HG03575 (cell line): ENCODE results near the gene HOXB7.

Source experiments
- ATAC-seq: cut with Tn5 transposase; IDR thresholded peaks from one replicate; pipeline ENCODE4 v1.9.1; 2021; ENCODE audit not compliant: unreplicated experiment, insufficient number of reproducible peaks, low FRiP score; ENCODE audit errors: extremely low read depth

HOXB7 gene

GRCh38 chr17:48637323-48638260 is 26.8 kb upstream of the HOXB7 start:
- no peak for ATAC-seq

- no peak for ATAC-seq
These were observed 25.6 kb upstream of the HOXB7 start for GRCh38 chr17:48636177-48637018.

- no peak for ATAC-seq
These were observed 23.8 kb upstream of the HOXB7 start for GRCh38 chr17:48634493-48635208.

DNA sequence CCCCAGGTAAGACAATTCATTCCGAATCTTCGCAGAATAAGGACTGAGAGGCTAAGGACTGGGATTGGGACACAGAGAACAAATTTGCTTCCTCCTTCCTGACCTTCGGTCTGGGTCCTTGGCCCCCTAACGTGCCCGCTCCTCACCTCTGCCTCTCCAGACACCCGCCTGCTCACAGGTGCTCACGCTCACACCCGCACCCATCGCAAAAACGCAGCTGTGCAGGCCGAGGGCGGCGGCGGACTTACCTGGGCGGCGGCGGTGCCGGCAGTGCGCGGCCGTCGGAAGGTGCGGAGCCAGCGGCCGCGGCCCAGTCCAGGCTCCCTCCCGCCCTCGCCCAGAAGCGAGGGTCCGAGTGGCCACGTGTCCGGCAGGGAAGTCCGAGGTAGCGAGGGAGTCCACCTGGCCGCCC is 22.5 kb upstream of the HOXB7 start:
- ATAC-seq, result no peak

GRCh38 chr17:48632579-48633265 is 21.9 kb upstream of the HOXB7 start:
- ATAC-seq, result no peak

DNA sequence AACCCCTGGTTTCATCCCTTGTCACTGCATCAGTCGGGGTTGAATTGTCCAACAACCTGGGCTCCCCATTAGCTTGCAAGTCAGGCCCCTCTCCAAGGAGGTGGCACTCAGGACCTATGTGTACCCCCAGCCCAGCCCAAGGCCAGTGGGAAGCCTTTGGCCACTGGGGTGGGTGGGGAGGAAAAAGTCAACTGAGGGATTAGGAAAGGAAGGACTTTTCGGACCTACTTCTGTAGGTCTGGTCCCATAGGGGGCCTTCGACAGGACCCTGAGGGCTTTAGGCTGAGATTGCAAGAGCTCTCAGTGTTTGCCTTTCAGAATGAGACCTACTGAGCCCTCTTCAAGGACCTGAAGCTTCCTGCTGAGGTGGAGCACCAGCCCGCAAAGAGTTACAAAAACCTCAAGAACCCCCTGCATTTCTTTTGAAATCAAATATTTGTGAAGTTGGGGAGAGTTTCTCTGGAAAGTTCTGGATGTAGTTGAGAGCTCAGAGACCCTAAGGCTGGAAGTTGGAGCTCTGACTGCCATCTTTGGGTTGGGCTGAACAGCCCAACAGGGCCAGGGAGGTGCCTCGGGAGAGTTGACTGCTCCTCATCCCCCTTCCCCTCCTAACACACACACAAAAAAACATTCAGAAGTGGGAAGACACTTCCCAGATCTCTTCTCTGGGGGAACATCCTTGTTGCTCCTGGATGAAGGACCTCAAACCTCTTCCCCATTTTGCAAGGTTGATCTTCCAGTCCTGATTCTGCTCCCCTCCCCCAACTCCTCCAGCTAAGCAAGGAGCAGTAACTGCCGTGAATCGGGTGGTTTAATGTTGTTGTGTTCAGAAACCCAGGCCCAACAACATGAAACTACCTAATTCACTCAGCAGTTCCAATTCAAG is 21.1 kb upstream of the HOXB7 start:
- ATAC-seq, result no peak

DNA sequence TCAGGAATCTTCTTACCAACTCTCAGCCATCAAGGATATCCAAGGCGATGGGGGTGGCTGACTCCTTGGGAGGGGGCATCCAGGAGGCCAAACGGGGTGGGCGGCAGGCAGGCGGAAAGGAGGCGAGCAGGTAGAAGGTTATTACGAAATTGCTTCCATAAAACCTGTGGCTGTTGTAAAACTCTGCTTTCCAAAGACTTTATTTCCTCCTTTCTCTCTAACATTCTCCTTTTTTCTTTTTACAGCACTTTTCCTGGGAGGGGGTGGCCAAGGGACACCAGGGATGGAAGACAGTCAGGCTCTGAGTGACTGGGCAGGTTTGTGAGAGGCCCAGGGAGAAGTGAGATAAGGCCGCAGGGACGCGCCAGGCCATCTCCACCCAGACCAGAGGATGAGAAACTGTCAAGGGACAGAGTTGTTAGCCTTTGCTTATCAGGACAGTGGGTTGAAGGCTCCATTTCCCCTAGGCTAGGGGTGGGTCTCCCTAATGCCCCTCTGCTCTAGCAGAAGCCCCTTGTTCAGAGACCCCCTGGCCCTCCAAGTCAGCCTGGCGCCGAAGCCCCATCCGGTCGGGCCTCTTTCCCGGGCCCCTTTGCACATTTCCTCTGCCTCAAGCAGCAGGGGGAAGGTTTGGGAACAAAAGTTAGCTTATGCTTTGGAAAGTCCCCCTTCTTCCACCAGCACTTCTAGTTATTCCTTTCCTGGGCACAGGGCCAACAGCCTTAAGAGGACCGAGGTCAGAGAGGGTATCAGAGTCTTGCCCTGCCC is 20.3 kb upstream of the HOXB7 start:
- no peak for ATAC-seq

DNA sequence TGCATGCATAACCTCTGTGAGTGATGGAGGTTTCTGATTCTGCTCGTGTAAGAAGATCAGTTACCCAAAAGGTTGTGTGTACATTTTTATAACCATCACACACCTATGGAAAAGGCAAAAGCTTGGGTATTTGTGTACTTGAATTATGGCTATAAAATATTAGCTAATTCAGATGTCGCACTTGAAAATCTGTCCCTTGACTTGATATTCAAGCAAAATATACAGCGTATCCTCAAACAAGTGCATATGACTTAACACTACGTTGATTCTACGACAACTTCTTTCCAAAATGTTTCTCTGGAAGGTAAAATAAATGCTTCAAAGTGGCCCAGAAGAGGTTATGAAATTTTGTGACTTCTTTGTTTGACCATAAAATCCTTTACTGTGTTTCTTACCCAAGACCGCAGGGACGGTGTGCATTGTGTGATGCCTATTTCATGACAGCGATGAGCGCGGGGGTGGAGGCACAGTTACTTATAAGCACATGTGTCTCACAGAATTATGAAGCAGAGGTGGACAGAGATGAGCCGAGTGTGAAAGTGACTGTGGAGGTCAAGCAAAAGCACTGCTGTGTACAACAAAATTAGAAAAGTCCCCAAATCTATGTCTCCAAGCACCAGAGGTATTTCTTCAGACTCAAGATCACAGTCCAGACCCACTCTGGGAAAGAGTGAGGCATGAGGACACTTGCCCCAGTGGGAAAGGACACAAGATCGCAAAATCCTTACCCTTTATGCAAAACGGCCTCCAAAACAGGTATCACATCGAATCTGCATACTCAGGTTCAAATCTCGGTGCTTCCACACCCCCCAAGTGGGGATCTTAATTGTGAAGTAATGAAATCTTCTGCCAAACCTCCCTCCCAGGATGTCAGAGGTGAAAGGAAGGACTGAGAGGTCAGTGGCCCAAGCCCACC is 19.4 kb upstream of the HOXB7 start:
- ATAC-seq, result no peak

DNA sequence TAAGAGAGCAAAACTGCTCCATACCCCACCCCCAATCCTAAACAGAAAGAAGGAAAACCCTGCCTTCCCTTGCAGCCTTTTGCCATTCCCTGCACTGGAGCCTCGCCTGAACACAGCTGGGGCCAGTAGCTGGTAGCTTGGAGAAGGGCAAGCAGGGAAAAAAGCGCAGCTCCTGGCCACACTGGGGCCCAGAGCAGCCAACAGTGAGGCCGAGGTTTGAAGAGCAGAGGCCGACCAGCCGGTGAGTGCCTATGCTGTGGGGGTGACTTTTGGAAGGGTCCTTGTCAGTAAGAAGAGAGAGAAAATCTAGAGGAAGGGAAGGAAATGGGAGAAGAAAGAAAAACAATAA is 18.6 kb upstream of the HOXB7 start:
- ATAC-seq, result no peak

- ATAC-seq, result no peak
These were observed 18.0 kb upstream of the HOXB7 start for GRCh38 chr17:48628649-48629410.

DNA sequence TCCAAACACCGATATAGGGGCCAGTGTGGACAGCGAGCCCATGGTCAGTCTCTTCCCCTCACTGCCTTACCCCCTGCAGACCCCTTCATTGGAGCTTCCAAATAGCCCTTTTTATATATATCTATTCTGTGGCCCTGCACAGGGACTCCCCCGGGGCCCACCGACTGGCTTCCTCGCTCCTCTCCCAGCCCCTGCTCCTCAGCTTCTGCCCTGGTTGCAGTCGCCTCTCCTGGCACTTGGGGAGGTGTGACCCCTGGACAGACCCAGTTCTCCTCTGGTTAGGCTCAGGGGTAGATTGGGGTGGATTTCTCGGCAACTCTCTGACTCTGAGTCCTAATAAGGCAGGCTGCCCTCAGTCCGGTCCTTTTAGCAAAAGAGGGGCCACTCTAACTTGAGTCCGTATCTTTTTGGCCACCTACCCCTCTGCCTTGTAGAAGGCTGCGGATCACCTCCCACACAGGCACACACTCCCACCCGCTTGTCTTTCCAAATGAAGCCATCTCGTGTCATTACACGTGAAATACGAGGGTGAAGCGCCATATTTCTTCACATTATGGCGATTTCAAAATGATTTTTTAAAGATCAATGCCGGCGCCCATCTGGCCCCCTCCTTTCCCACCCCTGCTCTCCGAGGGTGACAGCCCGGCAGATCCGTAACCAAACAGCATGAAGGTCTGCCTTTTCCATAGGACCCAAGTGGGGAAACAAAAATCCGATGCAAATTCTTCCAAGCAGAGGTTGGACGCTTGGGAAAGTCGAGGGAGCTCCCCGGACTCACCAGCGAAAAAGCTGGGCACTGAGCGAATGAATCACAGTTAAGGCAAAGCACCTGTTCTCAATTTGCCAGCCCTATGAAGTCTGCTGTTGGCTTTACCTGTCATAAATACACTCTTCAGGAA is 17.1 kb upstream of the HOXB7 start:
- no peak for ATAC-seq

- no peak for ATAC-seq
These were observed 16.3 kb upstream of the HOXB7 start for GRCh38 chr17:48627118-48627597.

DNA sequence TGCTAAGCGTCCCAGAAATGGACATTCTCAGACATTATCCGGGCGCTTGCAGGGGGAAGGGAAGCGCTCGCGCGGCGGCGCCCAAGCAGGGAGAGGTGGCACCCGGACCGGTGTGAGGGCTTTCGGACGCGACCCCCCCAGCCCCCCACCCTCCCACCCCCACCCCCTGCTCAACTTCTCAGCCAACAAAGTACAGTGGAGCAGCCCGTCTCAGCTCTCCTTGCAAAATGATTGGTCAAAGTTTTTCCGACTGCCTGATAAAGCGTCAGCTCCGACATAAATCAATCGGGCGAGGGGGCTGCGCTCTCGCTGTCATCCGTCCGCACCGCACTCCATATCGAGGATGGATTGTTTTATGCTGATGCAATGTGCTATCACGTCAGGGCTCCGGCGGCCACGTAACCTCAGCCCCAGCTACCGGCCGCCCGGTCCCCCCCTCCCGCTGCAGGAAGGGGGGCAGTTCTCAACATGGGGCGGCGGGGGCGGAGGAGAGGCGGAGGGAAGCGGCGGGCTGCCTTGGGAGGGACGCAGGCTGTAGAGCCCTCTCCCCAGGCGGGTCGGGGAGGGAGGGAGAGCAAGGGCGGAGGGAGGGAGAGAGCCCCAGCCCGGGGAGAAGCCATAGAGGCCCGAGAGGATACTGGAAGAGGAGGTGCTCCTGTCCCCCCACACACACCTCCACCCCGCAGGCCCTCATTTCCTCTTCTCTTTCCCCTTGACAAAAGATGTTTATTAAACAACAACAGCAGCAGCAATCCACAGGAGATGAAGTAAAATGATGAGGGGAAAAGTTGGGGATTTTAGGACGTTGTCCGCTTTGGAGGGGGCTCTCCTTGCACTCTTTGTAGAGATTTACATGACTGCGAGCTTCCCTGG is 15.7 kb upstream of the HOXB7 start, which contains the start of gene HOXB9:
TSS of gene HOXB9 (minus strand) at position 114 of the 873 bp plus-strand sequence. CDS start at position 25, 89 bp downstream.
- ATAC-seq, result no peak
